Natural killer cell treated with Interleukin-12 subunit alpha and Interleukin-12 subunit beta and Interleukin-15 and Interleukin-18, amount 100 ng/mL, for 72 hours (primary cell): ENCODE data around the gene OR13D1. TPM values are rescaled to one million over a fixed set of nuclear protein-coding genes. Genes with fewer than 3 reads are reported as not detected.
"Not testable (repeated sequence)": the region's sequence is repeated elsewhere in the genome, so short reads cannot be mapped to it uniquely, and the experiment has no call there.

ENCODE experiments used
- ATAC-seq, 2 donors: fragments of 150-1000 bp; cut with Tn5 transposase in 1 of 2; sonication (Bioruptor Pico), chemical (Tn5 transposase) in 1 of 2; 2 replicates each; pipeline ENCODE4 v1.10.0; 2021
- DNase-seq: peaks from one replicate; pipeline ENCODE4 v3.0.0; 2022; ENCODE audit warnings: low spot score
- H3K27ac Mint-ChIP-seq, 2 donors: 1 replicate in 1 of 2; 2 replicates in 1 of 2; pipeline ENCODE4 v1.8.0; 2022; ENCODE audit warnings: mixed read lengths in 2 of 2, mild to moderate bottlenecking in 1 of 2, moderate library complexity in 1 of 2
- H3K27me3 Mint-ChIP-seq, 2 donors: 1 replicate in 1 of 2; 2 replicates in 1 of 2; pipeline ENCODE4 v1.8.0; 2022; ENCODE audit warnings: mixed read lengths in 2 of 2
- H3K36me3 Mint-ChIP-seq: one replicate; pipeline ENCODE4 v1.8.0; 2022; ENCODE audit warnings: mixed read lengths
- H3K4me1 Mint-ChIP-seq, 2 donors: 1 replicate in 1 of 2; 2 replicates in 1 of 2; pipeline ENCODE4 v1.8.0; 2022; ENCODE audit warnings: low read depth in 2 of 2, mixed read lengths in 2 of 2, mild to moderate bottlenecking in 1 of 2
- H3K4me3 Mint-ChIP-seq: one replicate; pipeline ENCODE4 v1.8.0; 2022; ENCODE audit warnings: mixed read lengths
- H3K9me3 Mint-ChIP-seq: 2 replicates; pipeline ENCODE4 v1.8.0; 2022; ENCODE audit warnings: mixed read lengths
- total RNA-seq, 2 donors: library from RNA; stranded (reverse); gene quantifications; one replicate each; pipeline ENCODE4 v1.2.3, GENCODE V29; 2022

Gene OR13D1, protein sequence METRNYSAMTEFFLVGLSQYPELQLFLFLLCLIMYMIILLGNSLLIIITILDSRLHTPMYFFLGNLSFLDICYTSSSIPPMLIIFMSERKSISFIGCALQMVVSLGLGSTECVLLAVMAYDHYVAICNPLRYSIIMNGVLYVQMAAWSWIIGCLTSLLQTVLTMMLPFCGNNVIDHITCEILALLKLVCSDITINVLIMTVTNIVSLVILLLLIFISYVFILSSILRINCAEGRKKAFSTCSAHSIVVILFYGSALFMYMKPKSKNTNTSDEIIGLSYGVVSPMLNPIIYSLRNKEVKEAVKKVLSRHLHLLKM
- total RNA-seq, result not detected

DNA sequence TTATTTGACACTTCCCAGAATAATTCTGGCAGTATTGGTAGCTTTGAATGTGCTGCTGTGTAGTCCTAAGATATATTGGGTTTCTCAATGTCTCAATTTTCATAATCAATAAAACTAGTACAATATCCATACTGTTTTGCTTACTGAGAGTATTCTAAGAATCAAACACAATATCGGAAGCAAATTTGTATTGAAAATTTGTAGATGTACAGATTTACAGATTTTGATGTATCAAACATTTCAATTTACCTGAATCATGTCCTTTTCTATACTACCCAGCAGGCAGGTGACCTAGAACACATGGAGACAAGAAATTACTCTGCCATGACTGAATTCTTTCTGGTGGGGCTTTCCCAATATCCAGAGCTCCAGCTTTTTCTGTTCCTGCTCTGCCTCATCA lies at the start of gene OR13D1:
Gene OR13D1 (plus strand): TSS at position 301 of the 400 bp plus-strand sequence. CDS start 0 bp downstream, at position 301.
- no peak within 1 kb of the TSS for H3K27ac Mint-ChIP-seq
- no peaks in the 10 kb centered on the region for H3K27me3 Mint-ChIP-seq
- no peaks in the 10 kb centered on the region for H3K9me3 Mint-ChIP-seq
- no peaks in the 10 kb centered on the region for H3K4me1 Mint-ChIP-seq
- no peaks in the 10 kb centered on the region for H3K36me3 Mint-ChIP-seq
- ATAC-seq (no peak), DNase-seq (no peak)
- H3K4me3 Mint-ChIP-seq, result no peak within 1 kb of the TSS

DNA sequence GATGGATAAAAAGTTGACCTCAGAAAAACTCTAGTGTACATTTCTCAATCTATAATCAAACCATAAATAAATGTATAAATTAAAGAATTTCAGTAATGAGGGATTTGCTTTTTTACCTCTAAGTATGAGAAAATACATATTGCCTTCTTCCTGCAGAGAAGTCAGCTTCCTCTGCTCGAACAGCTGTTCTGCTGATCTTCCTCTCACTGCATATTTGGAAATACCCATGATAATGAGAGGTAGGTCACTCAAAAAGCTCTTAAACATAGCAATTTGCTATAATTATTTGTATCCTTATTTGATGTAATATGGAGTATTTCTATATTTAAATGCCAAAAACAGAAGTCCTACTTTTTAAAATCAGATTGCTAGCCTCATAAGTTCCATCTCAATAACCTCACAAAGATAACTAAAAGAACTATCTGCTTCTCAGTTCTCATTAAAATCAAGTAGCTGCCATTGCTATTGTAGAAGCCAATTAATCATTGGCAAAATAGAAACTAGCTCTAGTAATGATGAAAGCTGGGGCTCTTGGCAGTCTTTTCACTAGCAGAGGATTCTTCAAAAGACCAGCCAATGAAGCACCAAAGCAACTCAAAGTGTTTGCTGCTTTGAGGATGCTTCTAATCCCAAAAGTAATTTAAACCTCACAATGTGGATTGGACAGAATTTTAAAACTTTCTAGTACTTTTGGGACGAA lies 35.7 kb upstream of the OR13D1 start:
- no peaks in the 10 kb centered on the region for H3K9me3 Mint-ChIP-seq
- no peak overlapping the region for H3K27ac Mint-ChIP-seq
- ATAC-seq, result no peak
- no peak for DNase-seq
- H3K36me3 Mint-ChIP-seq, result no peaks in the 10 kb centered on the region
- no peaks in the 10 kb centered on the region for H3K27me3 Mint-ChIP-seq
- no peaks in the 10 kb centered on the region for H3K4me1 Mint-ChIP-seq
- no peak overlapping the region for H3K4me3 Mint-ChIP-seq

DNA sequence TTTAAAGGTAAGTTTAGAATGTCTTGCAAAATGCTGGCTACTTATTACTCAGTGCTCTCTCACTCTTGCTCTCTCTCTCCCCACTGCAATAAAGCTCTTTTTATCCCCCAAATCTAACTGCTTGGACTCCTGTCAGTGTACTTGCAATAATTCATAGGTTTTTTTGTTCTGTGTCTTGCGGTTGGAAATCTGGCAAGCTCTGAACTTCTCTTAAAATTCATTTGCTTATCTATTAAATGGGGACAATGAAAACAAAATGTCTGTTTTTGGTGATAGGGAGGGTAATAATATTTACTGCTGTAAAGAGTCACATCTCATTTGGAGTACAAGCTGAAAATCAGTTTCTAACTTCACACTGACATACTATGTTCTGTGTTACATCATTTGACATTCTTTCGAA lies 18.7 kb upstream of the OR13D1 start:
- H3K27ac Mint-ChIP-seq, result no peak overlapping the region
- H3K36me3 Mint-ChIP-seq, result no peaks in the 10 kb centered on the region
- ATAC-seq, result no peak
- no peaks in the 10 kb centered on the region for H3K27me3 Mint-ChIP-seq
- no peaks in the 10 kb centered on the region for H3K4me1 Mint-ChIP-seq
- H3K9me3 Mint-ChIP-seq, result no peaks in the 10 kb centered on the region
- no peak overlapping the region for H3K4me3 Mint-ChIP-seq
- no peak for DNase-seq

DNA sequence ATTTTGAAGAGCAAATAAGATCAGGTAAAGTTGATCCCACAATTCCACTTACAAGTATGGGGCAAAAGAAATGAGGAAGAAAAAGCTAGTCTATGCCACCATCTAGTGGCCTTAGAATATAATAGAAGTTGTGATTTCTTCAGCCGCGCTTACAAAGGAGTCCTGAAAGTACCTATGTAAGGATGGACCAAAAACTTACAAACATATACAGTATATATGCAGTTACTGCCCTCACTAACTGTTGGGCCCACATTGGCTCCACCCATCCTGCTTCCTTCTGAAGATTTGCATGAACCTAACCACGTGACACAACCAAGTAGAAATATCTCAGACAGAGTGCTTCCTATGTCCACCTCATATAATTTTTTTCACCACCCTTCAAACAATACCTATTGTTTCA lies 11.7 kb upstream of the OR13D1 start:
- Mint-ChIP-seq H3K27me3 (no peaks in the 10 kb centered on the region), H3K4me1 (no peaks in the 10 kb centered on the region), H3K4me3 (no peak overlapping the region), H3K36me3 (no peaks in the 10 kb centered on the region), H3K27ac (no peak overlapping the region), H3K9me3 (no peaks in the 10 kb centered on the region)
- ATAC-seq (no peak), DNase-seq (no peak)

DNA sequence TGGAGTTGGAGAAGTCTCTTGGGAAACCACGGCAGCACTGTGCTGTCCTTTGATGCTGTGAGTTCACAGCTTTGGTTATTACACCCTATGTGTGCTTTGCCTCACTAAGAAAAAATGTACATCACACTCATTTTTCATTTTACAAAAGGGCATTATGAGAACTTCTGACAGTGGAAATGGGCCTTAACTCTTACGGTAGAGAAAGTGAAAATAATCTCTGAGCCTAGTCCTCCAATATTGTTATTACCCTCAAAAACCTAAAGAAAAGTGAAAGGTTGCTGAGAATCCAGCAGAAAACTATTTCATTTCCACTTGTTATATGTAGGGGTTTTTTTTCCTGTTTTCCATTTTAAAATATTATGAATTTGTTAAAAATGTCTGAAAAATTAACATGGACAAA lies 8.2 kb upstream of the OR13D1 start:
- Mint-ChIP-seq H3K27ac (no peak overlapping the region), H3K9me3 (no peaks in the 10 kb centered on the region), H3K4me1 (no peaks in the 10 kb centered on the region), H3K27me3 (no peaks in the 10 kb centered on the region), H3K36me3 (no peaks in the 10 kb centered on the region), H3K4me3 (no peak overlapping the region)
- DNase-seq, result no peak
- no peak for ATAC-seq

DNA sequence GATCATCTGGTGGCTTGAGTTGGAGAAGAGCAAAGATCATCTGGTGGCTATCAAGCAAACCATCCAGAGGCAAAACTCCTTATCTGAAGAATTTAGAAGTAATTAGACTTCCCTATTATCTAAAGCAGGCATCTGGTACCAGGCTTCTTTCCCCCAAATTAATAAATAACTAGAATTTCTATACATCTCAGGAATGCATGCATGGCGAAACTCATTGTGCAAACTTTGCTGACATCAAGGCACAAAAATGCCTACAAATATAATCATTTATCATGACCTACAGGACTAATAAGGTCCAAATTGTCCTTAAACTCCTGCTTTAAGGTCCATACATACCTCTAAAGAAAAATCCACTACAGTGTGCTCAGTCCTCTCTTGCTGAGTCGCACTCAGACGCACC lies 6.0 kb downstream of the OR13D1 start:
- H3K36me3 Mint-ChIP-seq, result peaks cover 6% of the 10 kb centered on the region
- peaks cover 1% of the 10 kb centered on the region for H3K9me3 Mint-ChIP-seq
- ATAC-seq, result no peak
- DNase-seq, result no peak
- no peaks in the 10 kb centered on the region for H3K4me1 Mint-ChIP-seq
- H3K27me3 Mint-ChIP-seq, result no peaks in the 10 kb centered on the region
- H3K4me3 Mint-ChIP-seq, result no peak overlapping the region
- no peak overlapping the region for H3K27ac Mint-ChIP-seq

DNA sequence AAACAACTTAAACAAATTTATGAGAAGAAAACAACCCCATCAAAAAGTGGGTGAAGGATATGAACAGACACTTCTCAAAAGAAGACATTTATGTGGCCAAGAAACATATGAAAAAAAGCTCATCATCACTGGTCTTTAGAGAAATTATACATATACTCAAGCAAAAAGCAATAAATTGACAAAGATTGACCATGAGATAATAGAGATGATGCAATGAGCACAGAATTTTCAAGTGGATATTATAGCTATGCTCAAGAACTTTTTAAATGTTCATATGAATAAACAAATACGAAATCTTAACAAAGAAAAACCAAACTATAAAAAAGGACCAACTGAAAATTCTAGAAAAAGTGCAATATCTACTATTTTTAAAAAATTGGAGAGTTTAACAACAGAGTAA lies 14.4 kb downstream of the OR13D1 start:
- not testable (repeated sequence) for DNase-seq, ATAC-seq, H3K4me1 Mint-ChIP-seq, H3K27ac Mint-ChIP-seq, H3K4me3 Mint-ChIP-seq, H3K27me3 Mint-ChIP-seq, H3K36me3 Mint-ChIP-seq
- H3K9me3 Mint-ChIP-seq, result peaks cover 10% of the 10 kb centered on the region

DNA sequence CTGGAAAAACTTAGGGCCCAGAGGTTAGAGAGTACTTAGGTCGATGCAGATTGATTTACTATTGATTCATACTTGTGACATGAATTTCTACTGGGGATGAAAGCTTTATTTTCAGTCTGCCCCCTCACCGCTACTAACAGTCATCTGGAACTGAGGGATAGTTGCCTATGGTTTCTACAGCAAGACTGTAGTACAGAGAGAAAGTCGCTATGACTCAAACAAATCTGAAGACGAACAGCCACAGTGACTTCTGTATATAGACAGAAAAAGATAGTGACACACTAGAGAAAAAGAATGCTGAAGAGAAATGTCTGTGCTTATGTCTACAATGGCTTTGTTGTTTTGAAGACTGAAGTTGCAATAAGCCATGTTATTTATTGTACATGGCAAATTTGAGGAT lies 17.3 kb downstream of the OR13D1 start:
- H3K27me3 Mint-ChIP-seq, result peaks cover 0 to under 1% of the 10 kb centered on the region in 2 donors
- H3K4me3 Mint-ChIP-seq, result no peak overlapping the region
- no peak overlapping the region for H3K27ac Mint-ChIP-seq
- H3K9me3 Mint-ChIP-seq, result peaks cover under 1% of the 10 kb centered on the region
- no peaks in the 10 kb centered on the region for H3K36me3 Mint-ChIP-seq
- no peak for ATAC-seq
- H3K4me1 Mint-ChIP-seq, result no peaks in the 10 kb centered on the region
- DNase-seq, result no peak

DNA sequence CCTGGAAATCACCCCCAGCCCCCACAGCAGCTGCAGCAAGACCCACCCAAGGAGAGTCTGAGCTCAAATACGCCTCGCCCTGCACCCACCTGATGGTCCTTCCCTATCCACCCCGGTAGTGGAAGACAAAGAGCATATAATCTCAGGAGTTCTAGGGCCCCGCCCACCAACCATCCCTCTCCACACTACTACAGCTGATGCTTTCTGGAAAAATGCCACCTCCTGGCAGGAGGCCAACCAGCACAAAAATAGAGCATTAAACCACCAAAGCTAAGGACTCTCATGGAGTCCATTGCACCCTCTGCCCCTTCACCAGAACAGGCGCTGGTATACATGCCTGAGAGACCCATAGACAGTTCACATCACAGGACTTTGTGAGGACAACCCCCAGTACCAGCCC lies 30.7 kb downstream of the OR13D1 start:
- H3K27me3 Mint-ChIP-seq, result peaks cover 7 to 23% of the 10 kb centered on the region in 2 donors
- DNase-seq (no peak), ATAC-seq (no peak)
- no peak overlapping the region for H3K4me3 Mint-ChIP-seq
- H3K27ac Mint-ChIP-seq, result no peak overlapping the region
- peaks cover 0 to 7% of the 10 kb centered on the region in 2 donors for H3K4me1 Mint-ChIP-seq
- no peaks in the 10 kb centered on the region for H3K9me3 Mint-ChIP-seq
- H3K36me3 Mint-ChIP-seq, result no peaks in the 10 kb centered on the region

DNA sequence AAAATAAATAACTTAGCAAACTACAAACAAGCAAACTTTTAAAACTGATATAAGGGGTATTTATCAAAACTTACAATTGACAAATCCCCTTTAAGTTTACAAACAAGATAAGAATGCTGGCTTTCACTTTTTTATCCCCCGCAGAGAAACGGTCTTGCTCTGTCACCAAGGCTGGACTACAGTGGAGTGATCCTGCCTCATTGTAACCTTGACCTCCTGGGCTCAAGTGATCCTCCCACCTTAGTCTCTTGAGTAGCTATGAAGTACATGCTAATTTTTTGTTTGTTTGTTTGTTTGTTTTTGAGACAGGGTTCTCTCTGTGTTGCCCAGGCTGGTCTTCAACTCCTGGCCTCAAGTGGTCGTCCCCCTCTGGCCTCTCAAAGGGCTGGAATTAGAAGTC lies 44.1 kb downstream of the OR13D1 start:
- H3K9me3 Mint-ChIP-seq, result no peaks in the 10 kb centered on the region
- DNase-seq (no peak), ATAC-seq (no peak)
- H3K27ac Mint-ChIP-seq, result no peak overlapping the region
- H3K27me3 Mint-ChIP-seq, result no peaks in the 10 kb centered on the region
- H3K36me3 Mint-ChIP-seq, result no peaks in the 10 kb centered on the region
- H3K4me3 Mint-ChIP-seq, result no peak overlapping the region
- no peaks in the 10 kb centered on the region for H3K4me1 Mint-ChIP-seq

DNA sequence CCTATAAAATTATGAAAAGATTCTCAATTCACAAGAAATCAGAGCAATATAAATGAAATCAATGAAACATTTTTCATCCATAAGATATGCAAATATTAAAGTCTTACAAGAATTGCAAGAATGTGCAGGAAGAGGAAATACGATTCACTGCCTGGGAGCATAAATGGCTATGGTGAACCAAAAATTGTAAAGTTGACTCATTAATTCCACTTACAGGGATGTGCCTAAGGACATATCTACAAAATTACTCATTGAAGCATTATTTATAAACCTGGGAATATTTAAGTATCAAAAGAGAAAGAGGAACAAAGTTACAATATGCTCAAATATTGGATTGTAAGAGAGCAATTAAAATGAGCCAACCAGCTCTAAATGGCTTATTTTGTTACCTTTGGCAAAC lies 46.3 kb downstream of the OR13D1 start:
- Mint-ChIP-seq H3K27ac (no peak overlapping the region), H3K27me3 (no peaks in the 10 kb centered on the region), H3K4me3 (no peak overlapping the region), H3K9me3 (no peaks in the 10 kb centered on the region), H3K36me3 (no peaks in the 10 kb centered on the region), H3K4me1 (no peaks in the 10 kb centered on the region)
- ATAC-seq (no peak), DNase-seq (no peak)

DNA sequence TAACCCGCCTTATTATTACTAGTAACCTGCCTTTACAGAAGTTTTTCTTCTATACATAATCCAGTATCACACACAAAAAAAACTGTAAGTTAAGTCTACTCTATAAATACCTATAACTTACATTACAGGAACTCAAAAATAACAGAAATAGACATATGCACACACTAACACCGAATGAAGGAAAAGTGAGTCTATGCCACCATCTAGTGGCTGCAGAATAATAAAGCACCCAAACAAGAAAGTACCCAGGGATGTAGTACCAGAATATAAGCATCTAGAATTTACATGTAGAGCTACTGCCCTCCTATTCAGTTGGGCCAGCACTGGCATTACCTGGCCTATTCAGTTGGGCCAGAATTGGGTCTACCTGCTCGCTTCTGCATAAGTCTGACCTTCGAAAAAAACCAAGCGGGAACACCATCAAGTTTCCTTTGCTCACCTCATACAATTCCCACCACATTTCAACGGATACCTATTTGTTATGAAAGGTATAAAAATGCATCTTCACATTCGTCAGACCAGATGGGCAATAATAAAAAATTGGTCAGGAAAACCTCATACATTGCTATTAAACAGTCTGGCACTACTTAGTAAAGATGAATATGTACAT lies 49.2 kb downstream of the OR13D1 start:
- no peaks in the 10 kb centered on the region for H3K9me3 Mint-ChIP-seq
- peaks cover 9 to 17% of the 10 kb centered on the region in 2 donors for H3K4me1 Mint-ChIP-seq
- no peaks in the 10 kb centered on the region for H3K27me3 Mint-ChIP-seq
- no peaks in the 10 kb centered on the region for H3K36me3 Mint-ChIP-seq
- H3K27ac Mint-ChIP-seq, result no peak overlapping the region
- no peak for ATAC-seq
- DNase-seq, result peak; percentile 61
- no peak overlapping the region for H3K4me3 Mint-ChIP-seq
